Lower leg skin (tissue), 3 donors: Measurements from ENCODE around the gene FSD1.

ENCODE experiments used
- POLR2A ChIP-seq, 2 donors: fragments of 450-650 bp; IDR thresholded peaks; one replicate each; pipeline ENCODE4 v1.6.1; 2016 to 2017; ENCODE audit warnings: antibody characterized with exemption in 2 of 2, mild to moderate bottlenecking in 1 of 2, moderate library complexity in 1 of 2
- TF ChIP-seq, protein P1 (sequence below), 3 donors: fragments of 450-650 bp; IDR thresholded peaks; one replicate each; pipeline ENCODE4 v1.5.1; 2016; ENCODE audit warnings: antibody characterized with exemption in 3 of 3, mild to moderate bottlenecking in 3 of 3, moderate library complexity in 2 of 3

DNA sequence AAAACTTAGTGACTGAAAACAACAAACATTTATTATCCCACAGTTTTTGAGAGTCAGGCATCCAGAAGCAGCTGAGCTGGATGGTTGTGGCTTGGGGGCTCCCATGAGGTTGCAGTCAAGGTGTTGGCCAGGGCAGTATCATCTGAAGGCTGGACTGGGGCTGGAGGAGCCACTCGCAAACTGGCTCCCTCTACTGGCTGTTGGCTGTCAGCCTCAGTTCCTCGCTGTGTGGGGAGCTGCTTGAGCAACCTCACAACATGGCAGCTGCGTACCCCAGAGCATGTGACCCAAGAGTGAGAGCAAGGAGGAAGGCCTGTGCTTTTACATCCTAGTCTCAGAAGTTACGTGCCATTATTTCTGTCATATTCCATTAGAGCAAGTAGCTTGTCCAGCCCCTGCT, 47.8 kb upstream of the FSD1 start:
- TF ChIP-seq, protein P1, sequence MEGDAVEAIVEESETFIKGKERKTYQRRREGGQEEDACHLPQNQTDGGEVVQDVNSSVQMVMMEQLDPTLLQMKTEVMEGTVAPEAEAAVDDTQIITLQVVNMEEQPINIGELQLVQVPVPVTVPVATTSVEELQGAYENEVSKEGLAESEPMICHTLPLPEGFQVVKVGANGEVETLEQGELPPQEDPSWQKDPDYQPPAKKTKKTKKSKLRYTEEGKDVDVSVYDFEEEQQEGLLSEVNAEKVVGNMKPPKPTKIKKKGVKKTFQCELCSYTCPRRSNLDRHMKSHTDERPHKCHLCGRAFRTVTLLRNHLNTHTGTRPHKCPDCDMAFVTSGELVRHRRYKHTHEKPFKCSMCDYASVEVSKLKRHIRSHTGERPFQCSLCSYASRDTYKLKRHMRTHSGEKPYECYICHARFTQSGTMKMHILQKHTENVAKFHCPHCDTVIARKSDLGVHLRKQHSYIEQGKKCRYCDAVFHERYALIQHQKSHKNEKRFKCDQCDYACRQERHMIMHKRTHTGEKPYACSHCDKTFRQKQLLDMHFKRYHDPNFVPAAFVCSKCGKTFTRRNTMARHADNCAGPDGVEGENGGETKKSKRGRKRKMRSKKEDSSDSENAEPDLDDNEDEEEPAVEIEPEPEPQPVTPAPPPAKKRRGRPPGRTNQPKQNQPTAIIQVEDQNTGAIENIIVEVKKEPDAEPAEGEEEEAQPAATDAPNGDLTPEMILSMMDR (IDR thresholded peaks at IDR 0.05): no peak
- TF ChIP-seq POLR2A (IDR thresholded peaks at IDR 0.05): no peak
